Stomach (tissue), 4 donors: ENCODE data around the gene HMGN1.

Source experiments
- POLR2A ChIP-seq, 4 donors: fragments of 450-650 bp; IDR thresholded peaks; one replicate each; pipeline ENCODE4 v1.6.1; 2016; ENCODE audit warnings: antibody characterized with exemption in 4 of 4, control low read depth in 2 of 4, mild to moderate bottlenecking in 1 of 4, moderate library complexity in 1 of 4
- POLR2AphosphoS5 ChIP-seq, 3 donors: sonication (generic); formaldehyde crosslinking; IDR thresholded peaks; one replicate each; pipeline ENCODE4 v1.6.1; 2016; ENCODE audit warnings: antibody characterized with exemption in 3 of 3

- TF ChIP-seq POLR2A (IDR thresholded peaks at IDR 0.05) (no peak), POLR2AphosphoS5 (IDR thresholded peaks at IDR 0.05) (no peak)
These were observed 52.0 kb downstream of the HMGN1 start for GRCh38 chr21:39296891-39297290.
